22Rv1 (cell line): ENCODE measurements around the gene NBDY.
"Not testable (repeated sequence)": the region's sequence is repeated elsewhere in the genome, so short reads cannot be mapped to it uniquely, and the experiment has no call there.

Experiments used
- CTCF ChIP-seq: fragments of 450-650 bp; IDR thresholded peaks from 2 replicates; pipeline ENCODE4 v1.5.1; 2017; ENCODE audit warnings: mild to moderate bottlenecking
- ZFX ChIP-seq: fragments of 450-650 bp; IDR thresholded peaks from 2 replicates; pipeline ENCODE4 v1.6.1; 2017; ENCODE audit warnings: antibody characterized with exemption, borderline replicate concordance

GRCh38 chrX:56778924-56779468 is 50.0 kb downstream of the NBDY start:
- TF ChIP-seq CTCF, ZFX: not testable (repeated sequence)
